GM12874 (cell line): Measurements from ENCODE around the gene THAP5.

ENCODE experiments used
- TF ChIP-seq, protein P1 (sequence below): IDR thresholded peaks from 2 replicates; pipeline ENCODE4 v1.5.1; 2011; ENCODE audit warnings: low read depth, mild to moderate bottlenecking, control low read depth, low read length, moderate library complexity; ENCODE audit not compliant: insufficient read depth

Gene THAP5

DNA sequence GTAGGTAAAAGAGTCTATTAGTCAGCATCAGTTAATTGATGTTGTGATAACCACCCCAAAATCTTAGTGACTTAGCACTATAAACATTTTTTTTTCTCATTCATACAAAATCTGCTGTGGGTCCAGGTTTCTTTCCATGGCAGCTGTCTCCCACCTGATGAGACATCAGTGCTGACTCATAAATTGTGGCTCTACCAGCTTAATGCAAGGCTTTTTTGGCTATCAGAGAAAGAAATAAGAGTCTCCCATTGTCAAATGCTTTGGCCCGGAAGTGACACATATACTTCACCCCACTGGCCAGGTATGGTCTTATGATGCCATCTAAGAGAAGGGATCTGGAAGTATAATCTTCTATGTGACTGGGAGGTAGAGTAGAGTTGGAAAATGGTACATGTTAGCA is 14.7 kb upstream of the THAP5 start:
- TF ChIP-seq, protein P1, sequence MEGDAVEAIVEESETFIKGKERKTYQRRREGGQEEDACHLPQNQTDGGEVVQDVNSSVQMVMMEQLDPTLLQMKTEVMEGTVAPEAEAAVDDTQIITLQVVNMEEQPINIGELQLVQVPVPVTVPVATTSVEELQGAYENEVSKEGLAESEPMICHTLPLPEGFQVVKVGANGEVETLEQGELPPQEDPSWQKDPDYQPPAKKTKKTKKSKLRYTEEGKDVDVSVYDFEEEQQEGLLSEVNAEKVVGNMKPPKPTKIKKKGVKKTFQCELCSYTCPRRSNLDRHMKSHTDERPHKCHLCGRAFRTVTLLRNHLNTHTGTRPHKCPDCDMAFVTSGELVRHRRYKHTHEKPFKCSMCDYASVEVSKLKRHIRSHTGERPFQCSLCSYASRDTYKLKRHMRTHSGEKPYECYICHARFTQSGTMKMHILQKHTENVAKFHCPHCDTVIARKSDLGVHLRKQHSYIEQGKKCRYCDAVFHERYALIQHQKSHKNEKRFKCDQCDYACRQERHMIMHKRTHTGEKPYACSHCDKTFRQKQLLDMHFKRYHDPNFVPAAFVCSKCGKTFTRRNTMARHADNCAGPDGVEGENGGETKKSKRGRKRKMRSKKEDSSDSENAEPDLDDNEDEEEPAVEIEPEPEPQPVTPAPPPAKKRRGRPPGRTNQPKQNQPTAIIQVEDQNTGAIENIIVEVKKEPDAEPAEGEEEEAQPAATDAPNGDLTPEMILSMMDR, result no peak

- TF ChIP-seq, protein P1, result no peak
Measured at GRCh38 chr7:108581655-108582491, 12.4 kb upstream of the THAP5 start.

DNA sequence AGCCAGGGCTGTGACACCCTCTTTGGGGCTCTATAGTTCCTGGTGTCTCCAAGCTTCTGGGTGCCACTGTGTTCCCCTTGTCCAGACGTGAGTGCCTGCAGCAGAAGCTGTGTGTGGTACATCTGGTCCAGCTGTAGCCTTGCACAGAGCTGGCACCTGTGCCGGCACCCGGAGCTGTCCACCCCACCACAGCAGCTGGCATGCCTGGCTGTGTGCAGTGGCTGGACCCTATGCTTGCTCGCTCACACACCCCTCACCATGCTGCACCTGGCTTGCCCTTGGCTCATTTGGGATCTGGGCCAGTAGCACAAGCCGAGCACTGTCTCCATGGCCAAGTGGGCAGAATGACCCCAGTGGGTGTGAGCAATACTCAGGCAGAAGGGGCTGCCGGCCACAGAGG is 10.8 kb upstream of the THAP5 start:
- TF ChIP-seq, protein P1, result no peak

DNA sequence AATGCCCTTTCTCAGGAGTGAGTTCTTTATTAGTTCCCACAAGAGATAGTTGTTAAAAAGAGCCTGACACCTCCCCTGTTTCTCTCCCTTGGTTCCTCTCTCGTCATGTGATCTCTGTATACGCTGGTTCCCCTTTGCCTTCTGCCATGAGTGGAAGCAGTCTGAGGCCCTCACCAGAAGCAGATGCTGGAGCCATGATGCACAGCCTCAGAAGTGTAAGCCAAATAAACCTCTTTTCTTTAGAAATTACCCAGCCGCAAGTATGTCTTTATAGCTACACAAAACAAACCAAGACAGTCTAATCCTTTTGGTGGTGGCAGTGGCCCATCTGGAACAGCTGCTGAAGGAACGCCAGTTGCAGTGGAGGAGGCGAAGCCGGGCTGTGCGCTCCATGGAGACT is 9.4 kb upstream of the THAP5 start:
- TF ChIP-seq, protein P1, result no peak

- TF ChIP-seq, protein P1, result no peak
Measured at GRCh38 chr7:108576116-108576515, 6.6 kb upstream of the THAP5 start.

GRCh38 chr7:108575156-108575555 is 5.7 kb upstream of the THAP5 start:
- TF ChIP-seq, protein P1, result no peak

- TF ChIP-seq, protein P1, result no peak
Measured at GRCh38 chr7:108572480-108572879, 3.0 kb upstream of the THAP5 start.
